KG1 (cell line): ENCODE results near the gene PADI6.
"Not testable (repeated sequence)": the region's sequence is repeated elsewhere in the genome, so short reads cannot be mapped to it uniquely, and the experiment has no call there.

Source experiments
- DNase-seq: peaks from one replicate; lab custom pipeline; 2025; lab: John Stamatoyannopoulos, UW

PADI6 gene

GRCh38 chr1:17371896-17372295, at the start of gene PADI6:
PADI6 (plus strand) TSS chr1:17372196; CDS start chr1:17372246, 50 bp downstream.
- no peak for DNase-seq

GRCh38 chr1:17328855-17329254, 43.1 kb upstream of the PADI6 start:
- no peak for DNase-seq

GRCh38 chr1:17329610-17330009, 42.4 kb upstream of the PADI6 start:
- no peak for DNase-seq

GRCh38 chr1:17330856-17331255, 41.1 kb upstream of the PADI6 start:
- no peak for DNase-seq

GRCh38 chr1:17333081-17333480, 38.9 kb upstream of the PADI6 start:
- no peak for DNase-seq

GRCh38 chr1:17335821-17336710, 35.9 kb upstream of the PADI6 start:
- DNase-seq, result peak; percentile 59

GRCh38 chr1:17338706-17339493, 33.1 kb upstream of the PADI6 start:
- DNase-seq, result no peak

GRCh38 chr1:17339521-17339920, 32.5 kb upstream of the PADI6 start:
- no peak for DNase-seq

GRCh38 chr1:17340358-17340757, 31.6 kb upstream of the PADI6 start:
- DNase-seq, result no peak

GRCh38 chr1:17342014-17342441, 30.0 kb upstream of the PADI6 start:
- DNase-seq, result no peak

GRCh38 chr1:17345506-17345905, 26.5 kb upstream of the PADI6 start:
- DNase-seq, result not testable (repeated sequence)

- DNase-seq, result no peak
Observed at GRCh38 chr1:17346046-17346789, 25.8 kb upstream of the PADI6 start.

- no peak for DNase-seq
Observed at GRCh38 chr1:17347769-17348592, 24.0 kb upstream of the PADI6 start.

- no peak for DNase-seq
Observed at GRCh38 chr1:17348593-17349234, 23.3 kb upstream of the PADI6 start.

- DNase-seq, result no peak
Observed at GRCh38 chr1:17350083-17350482, 21.9 kb upstream of the PADI6 start.

GRCh38 chr1:17350928-17351446, 21.0 kb upstream of the PADI6 start:
- no peak for DNase-seq

- DNase-seq, result no peak
Observed at GRCh38 chr1:17351598-17352324, 20.2 kb upstream of the PADI6 start.

GRCh38 chr1:17352419-17352909, 19.5 kb upstream of the PADI6 start:
- no peak for DNase-seq

GRCh38 chr1:17355898-17356297, 16.1 kb upstream of the PADI6 start:
- DNase-seq, result peak; percentile 43
